SW480 (cell line): Measurements from ENCODE around the gene SPAG4.

Experiments used
- DNase-seq: peaks from one replicate; pipeline ENCODE4 v3.0.0-alpha.2; 2016; ENCODE audit warnings: low spot score

Gene SPAG4

DNA sequence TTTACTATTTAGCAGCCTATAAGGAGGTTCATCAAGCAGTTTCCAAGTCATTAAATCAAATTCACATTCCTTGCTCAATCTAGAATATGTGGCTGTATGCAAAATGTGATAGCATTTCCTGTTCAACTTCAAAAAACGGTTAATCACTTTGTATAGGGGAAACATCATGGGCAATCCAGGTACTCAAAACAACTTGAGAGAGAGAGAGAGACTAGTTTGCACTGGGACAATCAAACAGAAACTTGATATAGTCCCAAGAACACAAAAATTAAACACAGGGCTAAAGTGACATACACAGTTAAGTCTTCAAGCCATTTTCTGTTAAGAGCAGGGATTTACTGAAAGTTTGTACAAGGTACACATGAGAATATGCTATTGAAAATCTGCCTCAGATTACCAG is 41.6 kb downstream of the SPAG4 start:
- no peak for DNase-seq

DNA sequence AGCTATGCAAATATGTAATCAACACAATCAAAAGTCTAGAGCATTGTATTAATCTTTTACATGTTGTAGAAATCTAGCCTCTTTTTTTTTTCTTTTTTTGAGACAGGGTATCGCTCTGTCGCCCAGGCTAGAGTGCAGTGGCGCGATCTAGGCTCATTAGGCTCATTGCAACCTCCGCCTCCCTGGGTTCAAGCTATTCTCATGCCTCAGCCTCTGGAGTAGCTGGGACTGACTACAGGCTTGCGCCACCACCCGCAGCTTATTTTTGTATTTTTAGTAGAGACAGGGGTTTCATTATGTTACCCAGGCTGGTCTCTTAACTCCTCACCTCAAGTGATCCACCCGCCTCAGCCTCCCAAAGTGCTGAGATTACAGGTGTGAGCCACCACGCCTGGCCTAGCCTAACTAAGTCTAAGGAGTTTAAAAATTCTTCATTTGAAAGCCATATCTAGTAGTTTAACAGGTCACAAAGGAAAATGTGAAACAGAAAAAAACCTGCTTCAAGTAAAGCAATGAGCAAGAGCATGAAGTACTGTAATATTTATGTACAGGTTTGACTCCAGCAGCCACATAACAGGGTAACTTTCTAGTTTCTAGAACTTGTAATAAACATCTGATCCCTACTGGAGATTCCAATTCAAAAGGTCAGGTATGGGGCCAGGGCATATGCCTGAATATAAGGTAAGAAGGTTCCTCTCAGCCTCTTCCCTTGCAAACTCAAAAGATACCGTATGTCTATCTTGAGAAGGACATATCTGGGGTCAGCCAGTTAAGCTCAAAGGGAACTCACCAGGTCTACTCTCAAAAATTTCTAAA is 44.7 kb downstream of the SPAG4 start:
- no peak for DNase-seq

GRCh38 chr20:35661053-35661452 is 45.4 kb downstream of the SPAG4 start:
- peak; percentile 41 for DNase-seq

DNA sequence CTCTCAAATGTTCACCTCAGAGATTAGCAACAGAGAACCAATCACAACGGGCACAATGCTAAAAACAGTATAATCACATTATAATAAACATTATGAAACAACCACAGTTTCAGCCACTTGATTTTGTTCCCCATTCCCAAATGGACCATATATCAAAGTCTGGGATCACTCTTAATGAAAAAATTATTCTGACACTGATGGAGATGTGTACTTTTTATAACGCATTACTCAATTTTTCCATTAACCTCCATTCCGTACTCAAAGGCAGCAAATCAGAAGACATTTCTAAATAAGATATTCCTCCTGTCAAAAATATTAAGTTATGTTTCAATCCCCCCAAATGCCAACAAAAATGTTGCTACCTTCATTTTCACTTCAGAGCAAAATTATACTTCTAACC is 46.3 kb downstream of the SPAG4 start:
- no peak for DNase-seq

DNA sequence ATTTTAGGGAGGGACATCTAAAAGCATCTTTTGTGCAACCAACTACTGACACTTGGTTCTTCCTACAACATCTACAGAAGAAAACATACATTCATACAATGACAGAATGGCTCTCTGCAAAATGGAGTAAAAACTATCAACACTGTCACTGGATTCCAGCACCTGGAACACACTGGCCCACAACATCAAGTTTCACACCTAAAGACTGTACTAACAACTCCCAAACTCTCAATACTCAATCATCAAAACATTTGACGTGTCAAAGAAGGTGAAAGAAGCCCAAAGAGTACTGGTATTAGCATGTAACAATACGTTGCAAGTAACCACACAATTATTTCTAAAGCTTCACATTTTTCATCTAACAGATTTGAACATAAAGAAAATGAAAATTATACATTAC is 46.9 kb downstream of the SPAG4 start:
- no peak for DNase-seq

DNA sequence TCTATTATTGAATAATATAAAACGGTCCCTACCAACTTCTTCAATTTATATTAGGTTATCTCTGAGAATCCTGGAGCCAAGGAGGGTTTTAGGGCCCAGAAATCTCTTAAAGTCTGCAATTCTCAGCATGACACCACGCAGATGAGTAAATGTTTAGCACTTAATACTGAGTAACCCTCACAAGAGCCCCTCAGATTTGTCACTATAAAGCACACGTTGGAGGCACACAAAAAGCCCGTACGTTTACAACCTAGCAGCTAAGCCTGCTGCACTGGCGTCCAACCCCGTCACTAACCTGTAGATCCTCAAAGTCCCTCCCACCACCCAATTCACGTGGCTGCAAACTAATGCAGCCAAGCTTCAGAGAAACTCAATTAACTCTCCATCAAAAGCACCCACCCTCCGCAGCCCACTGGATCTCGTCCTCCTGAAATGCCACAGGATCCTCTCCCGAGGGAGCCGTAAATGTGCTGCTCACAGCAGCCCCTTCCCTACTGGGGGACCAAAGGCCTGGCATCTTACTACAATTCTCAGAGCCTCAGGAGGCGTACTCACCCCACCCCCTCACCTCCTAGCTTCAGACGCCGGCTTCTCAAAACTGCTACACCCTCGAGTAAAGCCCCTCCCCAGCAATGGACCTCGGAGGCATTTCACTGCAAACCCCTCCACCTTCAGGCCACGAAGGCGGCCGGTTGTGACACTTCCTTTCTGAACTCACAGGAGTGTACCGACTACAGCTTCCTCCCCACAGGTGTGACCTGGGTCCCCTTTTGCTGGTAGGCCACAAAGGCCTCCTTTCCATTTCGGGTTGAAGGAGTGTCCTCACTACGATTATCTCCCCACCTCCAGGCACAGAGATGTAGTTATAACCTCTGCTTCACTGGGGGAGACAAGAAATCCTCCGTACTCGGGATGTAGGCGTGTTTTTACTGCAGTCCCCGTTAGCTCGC is 48.2 kb downstream of the SPAG4 start:
- DNase-seq: peak; percentile 67

DNA sequence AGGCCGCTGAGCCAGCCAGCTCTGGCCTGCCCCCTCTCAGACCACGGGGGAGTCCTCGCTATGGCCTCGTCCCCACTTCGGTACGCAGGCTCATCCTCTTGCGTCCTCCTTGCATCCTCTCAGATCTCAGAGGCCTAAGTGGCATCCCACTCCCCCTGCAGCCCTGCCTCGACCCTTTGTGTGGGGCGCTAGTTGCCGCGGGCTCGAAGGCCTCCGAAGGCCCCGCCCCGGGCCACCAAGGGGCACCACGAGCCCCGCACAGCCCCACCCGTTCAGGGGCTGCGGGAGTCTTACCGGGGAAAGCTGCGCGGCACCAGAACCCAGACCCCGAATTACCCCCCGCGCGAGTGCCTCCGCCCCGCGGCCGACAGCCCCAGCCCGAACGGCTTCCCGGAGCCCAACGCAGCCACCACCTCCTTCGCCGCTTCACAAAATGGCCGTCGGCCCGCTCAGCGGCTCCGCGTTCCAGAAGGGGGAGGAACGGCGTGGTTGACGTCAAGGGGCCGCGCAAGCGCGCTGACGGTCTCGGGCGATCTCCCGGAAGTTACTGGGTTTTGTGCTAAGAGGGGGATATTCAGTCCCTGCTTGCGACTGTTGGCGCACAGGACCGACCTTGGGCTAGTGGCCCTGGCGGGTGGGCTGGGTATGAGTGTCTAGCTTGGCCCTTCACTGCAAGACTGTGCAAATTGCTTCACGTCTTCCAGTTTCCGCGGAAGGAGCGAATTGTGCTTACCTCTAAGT is 49.0 kb downstream of the SPAG4 start, which contains the start of the genes CPNE1 and RBM12:
CPNE1 (minus strand) TSS at position 435 of the 741 bp plus-strand sequence. CDS start 31,977 bp downstream, outside the sequence.
RBM12 (minus strand) TSS at position 435 of the 741 bp plus-strand sequence. CDS start 9,578 bp downstream, outside the sequence.
- DNase-seq: peak; percentile 97

GRCh38 chr20:35665949-35666288 is 50.3 kb downstream of the SPAG4 start:
- no peak for DNase-seq

- no peak for DNase-seq
Measured at GRCh38 chr20:35669221-35669620, 53.6 kb downstream of the SPAG4 start.

DNA sequence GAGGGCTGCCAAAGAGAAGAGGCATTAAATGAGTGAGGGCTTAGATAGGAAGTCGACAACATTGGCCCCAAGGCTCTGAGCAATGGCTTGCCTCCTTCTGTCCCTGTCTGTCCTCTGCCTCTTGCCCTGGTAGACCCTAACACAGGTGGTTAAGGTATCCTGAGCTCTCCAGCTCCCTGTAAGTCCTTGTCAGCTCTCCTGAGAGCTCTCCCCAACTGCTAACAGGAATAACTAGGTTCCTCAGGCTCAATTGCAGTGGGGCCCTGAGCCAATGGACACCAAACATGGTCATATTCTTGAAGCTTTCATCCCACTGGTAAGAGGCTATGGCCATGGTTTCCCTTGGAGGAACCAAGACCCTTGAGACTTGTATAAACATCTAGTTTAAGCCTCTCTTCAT is 54.1 kb downstream of the SPAG4 start:
- DNase-seq: no peak
